ENCODE data around the gene PCSK1N.

DNA sequence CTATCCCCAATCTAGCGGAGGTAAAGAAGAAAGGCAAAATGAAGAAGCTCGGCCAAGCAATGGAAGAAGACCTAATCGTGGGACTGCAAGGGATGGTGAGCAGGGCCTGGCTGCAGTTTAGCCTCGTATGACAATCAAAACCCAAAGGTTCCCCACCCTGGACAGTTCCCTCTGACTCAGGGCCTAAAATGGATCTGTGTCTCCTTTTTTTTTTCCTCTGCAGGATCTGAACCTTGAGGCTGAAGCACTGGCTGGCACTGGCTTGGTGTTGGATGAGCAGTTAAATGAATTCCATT lies 32.6 kb downstream of the PCSK1N start:
- TF ChIP-seq POLR2AphosphoS5 (IDR thresholded peaks at IDR 0.05; ENCODE audit: low read depth, low read length) (no peak), POLR2A (IDR thresholded peaks at IDR 0.05; ENCODE audit: low read depth, low read length) (no peak), SPI1 (IDR thresholded peaks at IDR 0.05; ENCODE audit: low read depth, low read length) (no peak), PAX5 (IDR thresholded peaks at IDR 0.05; ENCODE audit: insufficient read depth, low read length, severe bottlenecking) (no peak), TAF1 (IDR thresholded peaks at IDR 0.05; ENCODE audit: low read depth, low read length) (no peak), POU2F2 (IDR thresholded peaks at IDR 0.05; ENCODE audit: low read depth, low read length) (no peak)

All from GM12891 (cell line).